Measurements from ENCODE around the gene NLRC3.

The NLRC3 gene

DNA sequence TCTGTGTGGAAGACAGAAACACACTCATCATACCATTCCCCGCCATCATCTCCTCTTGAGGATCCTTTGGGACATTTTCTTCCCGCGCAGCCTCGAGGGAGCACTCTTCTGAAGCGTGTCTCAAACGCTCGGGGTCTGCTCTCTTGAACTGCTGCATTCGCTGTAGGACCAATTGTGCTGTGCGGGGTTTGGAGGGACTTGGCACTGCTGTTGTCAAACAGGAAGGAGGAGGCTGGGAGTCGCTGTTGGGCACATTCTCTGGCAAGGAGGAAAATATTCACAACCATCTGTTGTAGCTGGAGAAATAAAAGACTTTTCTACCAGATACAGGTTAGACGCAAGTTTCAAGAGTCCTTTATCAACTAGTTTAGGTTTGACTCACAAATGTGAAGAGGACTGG is 29.2 kb upstream of the NLRC3 start:
- TF ChIP-seq, protein P1, sequence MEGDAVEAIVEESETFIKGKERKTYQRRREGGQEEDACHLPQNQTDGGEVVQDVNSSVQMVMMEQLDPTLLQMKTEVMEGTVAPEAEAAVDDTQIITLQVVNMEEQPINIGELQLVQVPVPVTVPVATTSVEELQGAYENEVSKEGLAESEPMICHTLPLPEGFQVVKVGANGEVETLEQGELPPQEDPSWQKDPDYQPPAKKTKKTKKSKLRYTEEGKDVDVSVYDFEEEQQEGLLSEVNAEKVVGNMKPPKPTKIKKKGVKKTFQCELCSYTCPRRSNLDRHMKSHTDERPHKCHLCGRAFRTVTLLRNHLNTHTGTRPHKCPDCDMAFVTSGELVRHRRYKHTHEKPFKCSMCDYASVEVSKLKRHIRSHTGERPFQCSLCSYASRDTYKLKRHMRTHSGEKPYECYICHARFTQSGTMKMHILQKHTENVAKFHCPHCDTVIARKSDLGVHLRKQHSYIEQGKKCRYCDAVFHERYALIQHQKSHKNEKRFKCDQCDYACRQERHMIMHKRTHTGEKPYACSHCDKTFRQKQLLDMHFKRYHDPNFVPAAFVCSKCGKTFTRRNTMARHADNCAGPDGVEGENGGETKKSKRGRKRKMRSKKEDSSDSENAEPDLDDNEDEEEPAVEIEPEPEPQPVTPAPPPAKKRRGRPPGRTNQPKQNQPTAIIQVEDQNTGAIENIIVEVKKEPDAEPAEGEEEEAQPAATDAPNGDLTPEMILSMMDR (IDR thresholded peaks at IDR 0.05; ENCODE audit: low read depth, low read length), result no peak
- H3K4me3 ChIP-seq (ENCODE audit: low read depth, low read length), result no peak overlapping the region
- in situ Hi-C loops (cut with HindIII; ENCODE audit: low sequenced_read_pairs), result no loop called here
- DNase-seq (ENCODE audit: low read depth, low spot score), result no peak

DNA sequence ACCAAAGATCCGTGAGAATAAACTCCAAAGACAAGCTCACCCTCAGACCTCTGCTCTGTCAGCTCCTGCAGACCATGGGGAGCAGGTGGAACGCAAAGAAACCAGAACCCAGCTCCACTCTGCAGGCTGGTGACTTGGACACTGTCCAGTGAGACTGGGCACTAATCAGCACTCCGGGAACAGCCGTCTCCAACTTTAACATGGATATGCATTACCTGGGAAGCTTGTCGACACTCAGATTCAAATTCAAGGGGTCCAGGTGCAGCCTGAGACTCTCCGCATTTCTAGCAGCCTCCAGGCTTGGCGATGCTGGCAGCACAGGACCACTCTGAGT is 25.1 kb upstream of the NLRC3 start:
- in situ Hi-C loops (cut with HindIII; ENCODE audit: low sequenced_read_pairs), result no loop called here
- no peak for DNase-seq (ENCODE audit: low read depth, low spot score)
- TF ChIP-seq, protein P1 (IDR thresholded peaks at IDR 0.05; ENCODE audit: low read depth, low read length), result no peak
- no peak overlapping the region for H3K4me3 ChIP-seq (ENCODE audit: low read depth, low read length)

DNA sequence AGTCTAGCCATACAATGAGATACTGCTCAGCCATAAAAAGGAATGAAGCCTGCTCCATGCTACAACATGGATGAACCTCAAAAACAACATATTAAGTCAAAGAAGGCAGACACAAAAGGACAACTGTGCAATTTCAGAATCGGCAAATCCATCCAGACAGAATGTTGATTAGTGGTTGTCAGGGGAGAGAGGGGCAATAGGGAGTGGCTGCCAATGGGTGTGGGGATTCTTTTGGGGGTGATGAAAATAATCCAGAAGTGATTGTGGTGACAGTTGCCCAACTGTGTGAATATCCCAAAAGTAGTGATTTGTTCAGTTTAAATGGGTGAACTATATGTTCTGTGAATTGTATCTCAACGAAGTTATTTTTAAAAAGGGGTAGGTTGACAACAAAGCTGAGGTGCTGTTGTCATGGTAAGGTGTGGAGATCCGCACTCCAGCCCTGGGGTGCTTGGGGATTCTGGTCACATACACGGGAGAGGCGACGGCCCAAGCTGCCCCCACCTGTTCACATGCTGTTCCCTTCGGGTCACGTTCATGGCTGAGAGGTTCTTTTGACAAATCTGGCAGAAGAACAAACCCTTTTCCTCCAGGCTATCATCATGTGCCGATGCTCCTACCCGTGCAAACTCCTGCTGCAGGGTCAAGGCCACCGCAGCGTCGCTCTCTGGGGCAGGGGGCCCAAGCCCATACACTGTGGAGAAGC is 24.6 kb upstream of the NLRC3 start:
- TF ChIP-seq, protein P1 (IDR thresholded peaks at IDR 0.05; ENCODE audit: low read depth, low read length), result no peak
- H3K4me3 ChIP-seq (ENCODE audit: low read depth, low read length), result no peak overlapping the region
- no peak for DNase-seq (ENCODE audit: low read depth, low spot score)
- in situ Hi-C loops (cut with HindIII; ENCODE audit: low sequenced_read_pairs), result no loop called here

DNA sequence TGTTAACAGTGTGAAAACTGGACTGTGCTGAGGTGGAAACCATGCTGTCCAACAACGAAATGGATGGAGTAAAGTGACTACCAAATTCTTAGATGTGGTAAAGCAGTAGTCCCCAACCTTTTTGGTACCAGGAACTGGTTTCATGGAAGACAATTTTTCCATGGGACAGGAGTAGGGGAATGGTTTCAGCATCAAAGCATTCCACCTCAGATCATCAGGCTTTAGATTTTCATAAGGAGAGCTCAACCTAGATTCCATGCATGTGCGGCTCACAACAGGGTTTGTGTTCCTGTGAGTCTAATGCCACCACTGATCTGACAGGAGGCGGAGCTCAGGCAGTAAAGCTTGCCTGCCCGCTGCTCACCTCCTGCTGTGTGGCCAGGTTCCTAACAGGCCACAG is 22.7 kb upstream of the NLRC3 start:
- no peak overlapping the region for H3K4me3 ChIP-seq (ENCODE audit: low read depth, low read length)
- DNase-seq (ENCODE audit: low read depth, low spot score), result no peak
- TF ChIP-seq, protein P1 (IDR thresholded peaks at IDR 0.05; ENCODE audit: low read depth, low read length), result no peak
- in situ Hi-C loops (cut with HindIII; ENCODE audit: low sequenced_read_pairs), result no loop called here

DNA sequence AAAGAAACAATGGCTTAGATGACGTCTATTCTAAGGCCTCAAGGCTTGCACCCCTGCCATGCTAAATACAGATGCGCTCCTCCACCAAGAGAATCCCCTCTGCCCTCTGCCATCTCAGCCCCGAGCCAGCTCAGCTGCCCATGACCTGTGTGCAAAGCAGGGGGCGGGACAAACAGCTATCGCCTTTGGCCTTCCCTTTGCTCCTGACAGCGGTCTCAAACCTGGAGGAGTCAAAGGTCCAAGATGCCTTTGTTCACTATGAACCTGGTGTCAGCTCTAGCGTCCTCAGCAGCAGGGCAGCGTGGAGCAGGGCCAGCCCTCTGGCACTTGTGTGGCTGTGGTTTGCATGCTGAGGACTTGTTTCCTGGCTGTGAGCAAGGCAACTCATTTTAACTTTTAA is 21.9 kb upstream of the NLRC3 start:
- in situ Hi-C loops (cut with HindIII; ENCODE audit: low sequenced_read_pairs), result no loop called here
- no peak for DNase-seq (ENCODE audit: low read depth, low spot score)
- no peak overlapping the region for H3K4me3 ChIP-seq (ENCODE audit: low read depth, low read length)
- TF ChIP-seq, protein P1 (IDR thresholded peaks at IDR 0.05; ENCODE audit: low read depth, low read length), result no peak

DNA sequence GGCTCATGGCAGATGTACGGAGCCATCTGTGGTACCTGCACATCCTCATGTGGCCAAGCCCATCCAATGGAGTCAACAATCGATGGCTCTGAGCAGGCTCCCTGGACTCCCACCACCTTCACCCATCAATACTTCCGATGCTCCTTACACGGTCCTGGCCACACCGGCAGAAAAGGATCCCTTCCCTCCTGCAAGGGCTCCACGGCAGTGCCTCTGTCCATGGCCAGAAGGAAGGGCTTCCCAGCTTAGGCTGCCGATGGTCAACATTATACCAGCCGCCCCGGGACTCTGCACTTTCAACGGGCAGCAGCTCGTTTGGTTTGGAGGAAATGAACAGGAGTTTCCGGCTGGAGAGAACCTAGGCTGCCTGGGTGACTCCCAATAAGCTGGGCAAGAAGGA is 21.0 kb upstream of the NLRC3 start:
- TF ChIP-seq, protein P1 (IDR thresholded peaks at IDR 0.05; ENCODE audit: low read depth, low read length), result no peak
- H3K4me3 ChIP-seq (ENCODE audit: low read depth, low read length), result no peak overlapping the region
- in situ Hi-C loops (cut with HindIII; ENCODE audit: low sequenced_read_pairs), result no loop called here
- DNase-seq (ENCODE audit: low read depth, low spot score), result no peak

Measured in astrocyte of the spinal cord (primary cell).